Adrenal gland (tissue), 12 donors: Measurements from ENCODE around the gene SPATA16. TPM values are rescaled to one million over a fixed set of nuclear protein-coding genes. Genes with fewer than 3 reads are reported as not detected.

Experiments used
- DNase-seq, 7 donors: peaks; one replicate each; pipeline ENCODE4 v3.0.0-alpha.2; 2019 to 2020
- H3K27ac ChIP-seq, 5 donors: fragments of 200-600 bp; sonication (generic) in 4 of 5; 1 replicate in 3 of 5; 2 replicates in 2 of 5; pipeline versions ENCODE4 v1.5.1 to v1.8.0; 2016 to 2020; ENCODE audit warnings: mild to moderate bottlenecking in 1 of 5
- H3K27me3 ChIP-seq: fragments of 200-600 bp; 2 replicates; pipeline ENCODE4 v1.8.0; 2021
- H3K36me3 ChIP-seq, 2 donors: fragments of 200-600 bp; replicated peaks in 1 of 2; 1 replicate in 1 of 2; 2 replicates in 1 of 2; pipeline versions ENCODE4 v1.5.1 to v1.8.0; 2018 to 2022
- H3K4me1 ChIP-seq, 2 donors: fragments of 200-600 bp; replicated peaks in 1 of 2; 1 replicate in 1 of 2; 2 replicates in 1 of 2; pipeline versions ENCODE4 v1.5.1 to v1.8.0; 2018 to 2021
- H3K4me3 ChIP-seq, 4 donors: fragments of 200-600 bp; sonication (generic) in 3 of 4; one replicate each; pipeline ENCODE4 v1.5.1; 2016 to 2018
- H3K9me3 ChIP-seq, 3 donors: fragments of 200-600 bp; sonication (generic) in 1 of 3; replicated peaks in 1 of 3; 1 replicate in 2 of 3; 2 replicates in 1 of 3; pipeline versions ENCODE4 v1.5.1 to v1.8.0; 2016 to 2021
- CTCF ChIP-seq, 6 experiments: fragments of 450-650 bp in 4 of 6; fragments of 200-600 bp in 2 of 6; sonication (generic) in 1 of 6; IDR thresholded peaks; 1 replicate in 5 of 6; 2 replicates in 1 of 6; pipeline versions ENCODE4 v1.5.1 to v1.8.0; 2016 to 2021; ENCODE audit warnings: antibody characterized with exemption in 6 of 6, mild to moderate bottlenecking in 2 of 6, moderate library complexity in 1 of 6
- POLR2A ChIP-seq, 2 donors: fragments of 450-650 bp; IDR thresholded peaks; one replicate each; pipeline ENCODE4 v1.6.1; 2017; ENCODE audit warnings: antibody characterized with exemption in 2 of 2, mild to moderate bottlenecking in 2 of 2, moderate library complexity in 1 of 2
- WGBS, 4 donors: extraction: QIAGEN DNeasy Blood & Tissue Kit in 2 of 4; methylation state at CpG; one replicate each; pipeline versions ENCODE4 v1.1.5 to v1.1.7; 2013 to 2017; 5-methylcytosine and 5-hydroxymethylcytosine counted together
- intact Hi-C, 2 donors: fragments of 100-400 bp; cut with DNase I; formaldehyde crosslinking; loops; one replicate each; pipeline versions ENCODE4 v1.14.1 to v1.15.0; 2022 to 2023
- polyA plus RNA-seq, 3 donors: library from polyadenylated mRNA; stranded (reverse); fragments of 200-250 nt in 2 of 3; fragments of 350-450 nt in 1 of 3; fragmentation: Illumina TruSeq in 1 of 3; extraction: RNeasy Lipid Tissue Mini Kit (QIAGEN cat#74804) in 1 of 3; gene quantifications; one replicate each; pipeline ENCODE4 v1.2.3, GENCODE V29; 2013 to 2014
- total RNA-seq, 9 donors: library from RNA; depleted of rRNA in 4 of 9; stranded (reverse); fragments of >200 nt in 4 of 9; fragments of 120-200 nt in 1 of 9; fragmentation: NEBNext Ultra II Directional in 1 of 9; extraction: Animal tissue kit (Norgen Biotek cat#: 25700) in 1 of 9; gene quantifications; one replicate each; pipeline versions ENCODE4 v1.1.0 to v1.2.4, GENCODE V29; 2013 to 2023
- donor health status: healthy with polysubstance abuse.
- donor health status: Bipolar disorder and iron deficiency.
- donor health status: DM: yes; HTN: yes; CAD: no.
- donor health status: DM: no; HTN: no; CAD: no.
- donor health status: DM: no; HTN: no; CAD: no.
- donor health status: DM: yes; HTN: yes; CAD: no.

SPATA16 gene
- total and polyA plus RNA-seq, 12 donors, result not detected

- no peak overlapping the region for H3K4me3 ChIP-seq
- H3K4me1 ChIP-seq, result no peaks in the 10 kb centered on the region
- intact Hi-C loops, result no loop called here
- H3K27ac ChIP-seq, result no peak overlapping the region
- TF ChIP-seq POLR2A (IDR thresholded peaks at IDR 0.05), result no peak
- TF ChIP-seq CTCF (IDR thresholded peaks at IDR 0.05), result no peak
- WGBS, 4 donors, result 76 to 79% (median 77%) methylated on average over 3 of the region's 3 CpGs
- H3K27me3 ChIP-seq, result no peaks in the 10 kb centered on the region
- H3K9me3 ChIP-seq, result no peaks in the 10 kb centered on the region
- no peak for DNase-seq
- H3K36me3 ChIP-seq, result no peaks in the 10 kb centered on the region
Observed at GRCh38 chr3:173038484-173038871, 102.6 kb downstream of the SPATA16 start.

- no peak overlapping the region for H3K27ac ChIP-seq
- no peak for TF ChIP-seq POLR2A (IDR thresholded peaks at IDR 0.05)
- no peak for TF ChIP-seq CTCF (IDR thresholded peaks at IDR 0.05)
- H3K9me3 ChIP-seq, result no peaks in the 10 kb centered on the region
- 54 to 75% (median 62%) methylated on average over 2 of the region's 2 CpGs for WGBS, 4 donors
- no peak overlapping the region for H3K4me3 ChIP-seq
- no peak for DNase-seq
- no peaks in the 10 kb centered on the region for H3K4me1 ChIP-seq
- H3K36me3 ChIP-seq, result no peaks in the 10 kb centered on the region
- no peaks in the 10 kb centered on the region for H3K27me3 ChIP-seq
- intact Hi-C loops, result no loop called here
Observed at GRCh38 chr3:173037840-173038483, 103.1 kb downstream of the SPATA16 start.

- no peaks in the 10 kb centered on the region for H3K4me1 ChIP-seq
- DNase-seq, result no peak
- no peak overlapping the region for H3K4me3 ChIP-seq
- H3K36me3 ChIP-seq, result no peaks in the 10 kb centered on the region
- H3K9me3 ChIP-seq, result peaks cover 0 to 9% (median 0%) of the 10 kb centered on the region in 3 donors
- H3K27me3 ChIP-seq, result no peaks in the 10 kb centered on the region
- TF ChIP-seq CTCF (IDR thresholded peaks at IDR 0.05) (no peak), POLR2A (IDR thresholded peaks at IDR 0.05) (no peak)
- H3K27ac ChIP-seq, result no peak overlapping the region
- intact Hi-C loops, result no loop called here
Observed at GRCh38 chr3:173030273-173030672, 110.8 kb downstream of the SPATA16 start.

- no peak for TF ChIP-seq CTCF (IDR thresholded peaks at IDR 0.05)
- no peak for TF ChIP-seq POLR2A (IDR thresholded peaks at IDR 0.05)
- Histone ChIP-seq H3K27ac (no peak overlapping the region), H3K27me3 (no peaks in the 10 kb centered on the region), H3K36me3 (no peaks in the 10 kb centered on the region), H3K4me1 (no peaks in the 10 kb centered on the region), H3K9me3 (peaks cover 0 to 9% (median 0%) of the 10 kb centered on the region in 3 donors), H3K4me3 (no peak overlapping the region)
- 85 to 92% (median 89%) methylated on average over 3 of the region's 3 CpGs for WGBS, 4 donors
- DNase-seq, result no peak
- intact Hi-C loops, result no loop called here
Observed at GRCh38 chr3:173028351-173028750, 112.7 kb downstream of the SPATA16 start.
